HG03097 (cell line): Measurements from ENCODE around the gene ZNF615.
"Not testable (repeated sequence)": the region's sequence is repeated elsewhere in the genome, so short reads cannot be mapped to it uniquely, and the experiment has no call there.

Experiments
- ATAC-seq: cut with Tn5 transposase; IDR thresholded peaks from one replicate; pipeline ENCODE4 v1.9.1; 2021; ENCODE audit not compliant: unreplicated experiment, low FRiP score

Gene ZNF615

GRCh38 chr19:51980926-51981325, 27.1 kb downstream of the ZNF615 start:
- ATAC-seq, result not testable (repeated sequence)

GRCh38 chr19:51980116-51980736, 27.8 kb downstream of the ZNF615 start:
- ATAC-seq, result no peak

GRCh38 chr19:51978882-51979281, 29.1 kb downstream of the ZNF615 start:
- ATAC-seq, result no peak

GRCh38 chr19:51977346-51977745, 30.7 kb downstream of the ZNF615 start:
- ATAC-seq, result no peak

- no peak for ATAC-seq
Measured at GRCh38 chr19:51976852-51977251, 31.2 kb downstream of the ZNF615 start.

GRCh38 chr19:51975787-51976186, 32.2 kb downstream of the ZNF615 start:
- not testable (repeated sequence) for ATAC-seq

- ATAC-seq, result no peak
Measured at GRCh38 chr19:51971624-51972023, 36.4 kb downstream of the ZNF615 start.

GRCh38 chr19:51970718-51971117, 37.3 kb downstream of the ZNF615 start:
- no peak for ATAC-seq

- no peak for ATAC-seq
Measured at GRCh38 chr19:51965583-51965982, 42.4 kb downstream of the ZNF615 start.

GRCh38 chr19:51960621-51961233, 47.3 kb downstream of the ZNF615 start:
- ATAC-seq, result not testable (repeated sequence)

- ATAC-seq, result no peak
Measured at GRCh38 chr19:51959791-51960190, 48.2 kb downstream of the ZNF615 start.

- ATAC-seq, result not testable (repeated sequence)
Measured at GRCh38 chr19:51957846-51958245, 50.2 kb downstream of the ZNF615 start.

GRCh38 chr19:51948975-51949374, 59.0 kb downstream of the ZNF615 start:
- no peak for ATAC-seq

GRCh38 chr19:51946602-51947001, 61.4 kb downstream of the ZNF615 start:
- ATAC-seq, result no peak

- no peak for ATAC-seq
Measured at GRCh38 chr19:51944798-51945552, 63.0 kb downstream of the ZNF615 start.
